HG02884 (cell line): ENCODE data around the gene MRPL55.
"Not testable (repeated sequence)": the region's sequence is repeated elsewhere in the genome, so short reads cannot be mapped to it uniquely, and the experiment has no call there.

Experiments
- ATAC-seq: cut with Tn5 transposase; IDR thresholded peaks from one replicate; pipeline ENCODE4 v1.9.1; 2021; ENCODE audit warnings: mild to moderate bottlenecking, moderate library complexity; ENCODE audit not compliant: unreplicated experiment

Gene MRPL55

GRCh38 chr1:228125185-228125584 lies 16.1 kb upstream of the MRPL55 start:
- no peak for ATAC-seq

GRCh38 chr1:228123505-228123904 lies 14.4 kb upstream of the MRPL55 start:
- no peak for ATAC-seq

- ATAC-seq, result no peak
These were observed 13.9 kb upstream of the MRPL55 start for GRCh38 chr1:228122921-228123441.

- no peak for ATAC-seq
These were observed 11.9 kb upstream of the MRPL55 start for GRCh38 chr1:228120857-228121489.

GRCh38 chr1:228120351-228120750 lies 11.3 kb upstream of the MRPL55 start:
- ATAC-seq, result no peak

GRCh38 chr1:228118040-228118439 lies 8.9 kb upstream of the MRPL55 start:
- ATAC-seq, result no peak

- ATAC-seq, result no peak
These were observed 8.2 kb upstream of the MRPL55 start for GRCh38 chr1:228117335-228117734.

GRCh38 chr1:228114827-228115226 lies 5.7 kb upstream of the MRPL55 start:
- ATAC-seq, result no peak

- ATAC-seq, result no peak
These were observed 3.5 kb upstream of the MRPL55 start for GRCh38 chr1:228112617-228113016.

- ATAC-seq, result no peak
These were observed 3.1 kb upstream of the MRPL55 start for GRCh38 chr1:228112167-228112566.

- ATAC-seq, result not testable (repeated sequence)
These were observed 2.2 kb upstream of the MRPL55 start for GRCh38 chr1:228111315-228111714.

GRCh38 chr1:228110556-228110955 lies 1.5 kb upstream of the MRPL55 start:
- no peak for ATAC-seq

- ATAC-seq, result no peak
These were observed 926 bp upstream of the MRPL55 start for GRCh38 chr1:228109962-228110488.

GRCh38 chr1:228108742-228109072 lies 392 bp downstream of the MRPL55 start:
- no peak for ATAC-seq

- ATAC-seq, result no peak
These were observed 926 bp downstream of the MRPL55 start for GRCh38 chr1:228108055-228108690.

GRCh38 chr1:228107636-228108035 lies 1.5 kb downstream of the MRPL55 start:
- ATAC-seq, result no peak

GRCh38 chr1:228106800-228107054 lies 2.4 kb downstream of the MRPL55 start:
- no peak for ATAC-seq

- ATAC-seq, result no peak
These were observed 2.9 kb downstream of the MRPL55 start for GRCh38 chr1:228105996-228106799.

- ATAC-seq, result no peak
These were observed 3.7 kb downstream of the MRPL55 start for GRCh38 chr1:228105270-228105995.

- ATAC-seq, result no peak
These were observed 4.4 kb downstream of the MRPL55 start for GRCh38 chr1:228104526-228105269.
